Endothelial cell of umbilical vein (primary cell): ENCODE measurements around the gene ANKMY1.

Source experiments
- EZH2 ChIP-seq: IDR thresholded peaks from 2 replicates; pipeline ENCODE4 v1.6.1; 2012; ENCODE audit warnings: borderline replicate concordance, low read depth, mild to moderate bottlenecking, moderate library complexity, low read length, inconsistent platforms; ENCODE audit not compliant: severe bottlenecking
- MAX ChIP-seq: IDR thresholded peaks from 2 replicates; pipeline ENCODE4 v1.6.1; 2011; ENCODE audit not compliant: insufficient read depth, insufficient read length
- POLR2A ChIP-seq: IDR thresholded peaks from 2 replicates; pipeline ENCODE4 v1.6.1; 2012; ENCODE audit warnings: low read depth, mild to moderate bottlenecking, control low read depth, low read length
- POLR2AphosphoS5 ChIP-seq: IDR thresholded peaks from 2 replicates; pipeline ENCODE4 v1.6.1; 2012; ENCODE audit warnings: low read depth, mild to moderate bottlenecking, control low read depth, low read length, moderate library complexity; ENCODE audit not compliant: insufficient read depth
- TF ChIP-seq, protein P1 (sequence below), 2 donors: IDR thresholded peaks; 1 replicate in 1 of 2; 2 replicates in 1 of 2; pipeline ENCODE4 v1.5.1; 2011; ENCODE audit warnings: low read length in 2 of 2, mild to moderate bottlenecking in 2 of 2, moderate library complexity in 2 of 2, control low read depth in 1 of 2, inconsistent platforms in 1 of 2, low read depth in 1 of 2; ENCODE audit not compliant: insufficient read depth in 1 of 2; ENCODE audit errors: extremely low read depth in 1 of 2

GRCh38 chr2:240459401-240460252, 98.2 kb downstream of the ANKMY1 start:
- TF ChIP-seq, protein P1, sequence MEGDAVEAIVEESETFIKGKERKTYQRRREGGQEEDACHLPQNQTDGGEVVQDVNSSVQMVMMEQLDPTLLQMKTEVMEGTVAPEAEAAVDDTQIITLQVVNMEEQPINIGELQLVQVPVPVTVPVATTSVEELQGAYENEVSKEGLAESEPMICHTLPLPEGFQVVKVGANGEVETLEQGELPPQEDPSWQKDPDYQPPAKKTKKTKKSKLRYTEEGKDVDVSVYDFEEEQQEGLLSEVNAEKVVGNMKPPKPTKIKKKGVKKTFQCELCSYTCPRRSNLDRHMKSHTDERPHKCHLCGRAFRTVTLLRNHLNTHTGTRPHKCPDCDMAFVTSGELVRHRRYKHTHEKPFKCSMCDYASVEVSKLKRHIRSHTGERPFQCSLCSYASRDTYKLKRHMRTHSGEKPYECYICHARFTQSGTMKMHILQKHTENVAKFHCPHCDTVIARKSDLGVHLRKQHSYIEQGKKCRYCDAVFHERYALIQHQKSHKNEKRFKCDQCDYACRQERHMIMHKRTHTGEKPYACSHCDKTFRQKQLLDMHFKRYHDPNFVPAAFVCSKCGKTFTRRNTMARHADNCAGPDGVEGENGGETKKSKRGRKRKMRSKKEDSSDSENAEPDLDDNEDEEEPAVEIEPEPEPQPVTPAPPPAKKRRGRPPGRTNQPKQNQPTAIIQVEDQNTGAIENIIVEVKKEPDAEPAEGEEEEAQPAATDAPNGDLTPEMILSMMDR (IDR thresholded peaks at IDR 0.05; ENCODE audit: extremely low read depth in 1 of 2, insufficient read depth in 1 of 2, low read depth in 1 of 2, low read length in 2 of 2): no peak
- TF ChIP-seq POLR2AphosphoS5: no peak
- TF ChIP-seq EZH2: no peak
- no peak for TF ChIP-seq MAX
- TF ChIP-seq POLR2A: no peak
